ENCODE results near the gene ALDOA. TPM values are rescaled to one million over a fixed set of nuclear protein-coding genes. Genes with fewer than 3 reads are reported as not detected.
"Not testable (repeated sequence)": the region's sequence is repeated elsewhere in the genome, so short reads cannot be mapped to it uniquely, and the experiment has no call there.

ALDOA gene
- total RNA-seq, 1 experiment from 2014 or later, result 1,063 TPM

- in situ Hi-C loops (cut with HindIII; ENCODE audit: low pct_unique_long_range_greater_than_20kb, low sequenced_read_pairs), result no loop called here
These were observed 30.7 kb downstream of the ALDOA start, which contains the start of gene YPEL3 for GRCh38 chr16:30096105-30096861. TSS of gene YPEL3 (minus strand) at chr16:30096213. CDS start at chr16:30095482, 731 bp downstream.

GRCh38 chr16:30096862-30097563 is 31.5 kb downstream of the ALDOA start:
- in situ Hi-C loops (cut with HindIII; ENCODE audit: low pct_unique_long_range_greater_than_20kb, low sequenced_read_pairs), result no loop called here
- DNase-seq (ENCODE audit: low read depth, low spot score), result no peak

More at GRCh38 chr16:30096105-30096861, 30.7 kb downstream of the ALDOA start, which contains the start of gene YPEL3:
- no peak for DNase-seq (ENCODE audit: low read depth, low spot score)

- in situ Hi-C loops (cut with HindIII; ENCODE audit: low pct_unique_long_range_greater_than_20kb, low sequenced_read_pairs), result no loop called here
- no peak for DNase-seq (ENCODE audit: low read depth, low spot score)
These were observed 38.5 kb downstream of the ALDOA start for GRCh38 chr16:30104090-30104489.

GRCh38 chr16:30104492-30104891 is 38.9 kb downstream of the ALDOA start:
- DNase-seq (ENCODE audit: low read depth, low spot score), result no peak
- in situ Hi-C loops (cut with HindIII; ENCODE audit: low pct_unique_long_range_greater_than_20kb, low sequenced_read_pairs), result no loop called here

- no peak for DNase-seq (ENCODE audit: low read depth, low spot score)
- in situ Hi-C loops (cut with HindIII; ENCODE audit: low pct_unique_long_range_greater_than_20kb, low sequenced_read_pairs), result no loop called here
These were observed 42.7 kb downstream of the ALDOA start for GRCh38 chr16:30108059-30108850.

GRCh38 chr16:30110661-30111060 is 45.1 kb downstream of the ALDOA start:
- DNase-seq (ENCODE audit: low read depth, low spot score), result no peak
- in situ Hi-C loops (cut with HindIII; ENCODE audit: low pct_unique_long_range_greater_than_20kb, low sequenced_read_pairs), result no loop called here

GRCh38 chr16:30112197-30113030 is 46.9 kb downstream of the ALDOA start:
- peak; percentile 72 for DNase-seq (ENCODE audit: low read depth, low spot score)
- in situ Hi-C loops (cut with HindIII; ENCODE audit: low pct_unique_long_range_greater_than_20kb, low sequenced_read_pairs), result no loop called here

- DNase-seq (ENCODE audit: low read depth, low spot score), result no peak
- in situ Hi-C loops (cut with HindIII; ENCODE audit: low pct_unique_long_range_greater_than_20kb, low sequenced_read_pairs), result no loop called here
These were observed 47.6 kb downstream of the ALDOA start, which contains the start of gene GDPD3 for GRCh38 chr16:30113031-30113710. TSS of gene GDPD3 (minus strand) at chr16:30113537. CDS start at chr16:30113478, 59 bp downstream.

- in situ Hi-C loops (cut with HindIII; ENCODE audit: low pct_unique_long_range_greater_than_20kb, low sequenced_read_pairs), result no loop called here
- DNase-seq (ENCODE audit: low read depth, low spot score), result no peak
These were observed 48.3 kb downstream of the ALDOA start for GRCh38 chr16:30113711-30114333.

- in situ Hi-C loops (cut with HindIII; ENCODE audit: low pct_unique_long_range_greater_than_20kb, low sequenced_read_pairs), result no loop called here
- no peak for DNase-seq (ENCODE audit: low read depth, low spot score)
These were observed 48.9 kb downstream of the ALDOA start for GRCh38 chr16:30114411-30114810.

GRCh38 chr16:30114833-30115232 is 49.3 kb downstream of the ALDOA start:
- DNase-seq (ENCODE audit: low read depth, low spot score); in situ Hi-C loops (cut with HindIII; ENCODE audit: low pct_unique_long_range_greater_than_20kb, low sequenced_read_pairs): not testable (repeated sequence)

GRCh38 chr16:30115238-30115637 is 49.7 kb downstream of the ALDOA start:
- in situ Hi-C loops (cut with HindIII; ENCODE audit: low pct_unique_long_range_greater_than_20kb, low sequenced_read_pairs), result no loop called here
- no peak for DNase-seq (ENCODE audit: low read depth, low spot score)

GRCh38 chr16:30116291-30117207 is 51.0 kb downstream of the ALDOA start:
- in situ Hi-C loops (cut with HindIII; ENCODE audit: low pct_unique_long_range_greater_than_20kb, low sequenced_read_pairs), result no loop called here
- DNase-seq (ENCODE audit: low read depth, low spot score), result no peak

GRCh38 chr16:30117768-30118167 is 52.2 kb downstream of the ALDOA start:
- DNase-seq (ENCODE audit: low read depth, low spot score), result no peak
- in situ Hi-C loops (cut with HindIII; ENCODE audit: low pct_unique_long_range_greater_than_20kb, low sequenced_read_pairs), result no loop called here

GRCh38 chr16:30119428-30119827 is 53.9 kb downstream of the ALDOA start:
- no peak for DNase-seq (ENCODE audit: low read depth, low spot score)
- in situ Hi-C loops (cut with HindIII; ENCODE audit: low pct_unique_long_range_greater_than_20kb, low sequenced_read_pairs), result no loop called here
